IPS DF 19.7 (cell line): ENCODE results near the gene POLD2.

Source experiments
- DNase-seq: peaks from one replicate; pipeline ENCODE4 v3.0.0-alpha.2; 2013; ENCODE audit warnings: low read depth, low spot score

The POLD2 gene

GRCh38 chr7:44102846-44103565, 20.3 kb downstream of the POLD2 start:
- no peak for DNase-seq

- no peak for DNase-seq
Observed at GRCh38 chr7:44101966-44102845, 21.1 kb downstream of the POLD2 start.

- no peak for DNase-seq
Observed at GRCh38 chr7:44101303-44101965, 21.9 kb downstream of the POLD2 start.

DNA sequence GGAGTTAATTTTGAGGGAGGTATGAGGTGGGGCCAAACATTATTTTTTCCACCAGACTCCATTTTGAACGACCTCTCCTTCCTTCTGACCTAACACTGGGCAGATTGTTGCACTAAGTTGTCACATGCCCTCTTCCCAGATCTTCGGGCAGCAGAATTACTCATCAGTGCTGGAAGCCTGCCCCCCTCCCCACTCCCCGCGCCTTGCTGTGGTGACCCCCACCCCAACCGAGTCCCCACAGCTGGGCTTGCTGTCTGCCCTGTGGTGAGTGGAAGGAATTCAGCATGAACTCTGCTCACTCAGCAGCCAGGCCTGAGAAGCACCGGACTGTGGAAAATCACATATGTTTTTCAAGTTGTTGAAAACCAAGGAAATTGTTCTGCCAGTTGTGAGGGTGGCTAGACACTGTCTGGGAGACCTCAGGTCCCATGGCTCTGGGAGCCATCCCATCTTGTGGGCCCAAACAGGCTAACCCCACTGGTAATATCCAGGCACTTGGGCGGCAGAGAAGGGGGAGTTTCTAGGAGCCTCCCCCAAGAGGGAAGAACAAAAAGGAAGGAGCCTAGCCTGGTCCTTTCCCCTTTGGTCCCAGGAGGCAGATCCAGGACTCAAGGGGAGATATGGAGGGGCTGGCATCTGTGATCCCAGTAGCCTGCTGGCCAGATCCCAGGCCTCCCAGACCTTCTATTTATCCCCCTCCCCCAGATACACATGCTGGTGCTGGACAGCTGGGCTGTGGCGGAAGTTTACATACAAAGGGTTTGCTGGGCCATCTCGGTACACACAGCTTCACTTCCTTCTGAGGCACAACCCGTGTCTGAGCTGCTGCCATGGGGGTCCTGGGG, 22.7 kb downstream of the POLD2 start:
- DNase-seq = no peak

GRCh38 chr7:44099669-44100068, 23.7 kb downstream of the POLD2 start:
- no peak for DNase-seq

DNA sequence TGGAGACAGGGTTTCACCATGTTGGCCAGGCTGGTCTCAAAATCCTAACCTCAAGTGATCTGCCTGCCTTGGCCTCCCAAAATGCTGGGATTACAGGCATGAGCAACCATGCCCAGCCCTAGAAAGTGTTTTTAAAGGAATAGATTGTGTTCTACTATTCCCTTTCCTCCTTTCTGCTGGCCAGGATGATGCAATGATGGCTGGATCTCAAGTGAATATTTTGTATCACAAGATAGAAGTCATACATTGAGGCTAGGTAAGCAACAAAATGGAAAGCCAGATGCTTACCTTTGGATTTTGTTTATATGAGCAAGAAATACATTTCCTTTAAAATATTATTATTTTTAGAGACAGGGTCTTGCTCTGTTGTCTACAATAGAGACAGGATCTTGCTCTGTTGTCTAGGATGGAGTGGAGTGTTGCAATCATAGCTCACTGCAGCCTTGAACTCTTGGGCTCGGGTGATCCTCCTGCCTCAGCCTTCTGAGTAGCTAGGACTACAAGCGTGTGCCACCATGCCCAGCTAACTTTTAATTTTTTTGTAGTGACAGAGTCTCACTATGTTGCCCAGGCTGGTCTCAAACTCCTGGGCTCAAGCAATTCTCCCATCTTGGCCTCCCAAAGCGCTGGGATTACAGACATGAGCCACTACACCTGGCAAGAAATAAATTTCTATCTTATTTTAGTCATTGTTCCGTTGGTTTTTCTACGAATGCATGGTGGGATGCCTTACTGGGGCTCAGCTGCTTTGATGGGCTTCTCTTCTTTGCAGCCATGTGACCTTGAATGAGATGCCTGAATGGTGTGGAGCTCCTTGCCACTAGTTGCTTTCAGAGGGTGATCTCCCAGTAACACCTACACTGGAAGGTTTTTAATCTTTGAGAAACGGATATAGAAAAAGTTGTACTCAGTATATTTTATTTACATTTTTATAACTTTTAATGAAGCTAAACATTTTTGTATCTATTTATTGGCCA, 25.0 kb downstream of the POLD2 start:
- no peak for DNase-seq

GRCh38 chr7:44097064-44097932, 26.1 kb downstream of the POLD2 start:
- DNase-seq = no peak

GRCh38 chr7:44096326-44096881, 26.9 kb downstream of the POLD2 start:
- no peak for DNase-seq

GRCh38 chr7:44095781-44096180, 27.6 kb downstream of the POLD2 start:
- no peak for DNase-seq

- no peak for DNase-seq
Observed at GRCh38 chr7:44094883-44095592, 28.3 kb downstream of the POLD2 start.

DNA sequence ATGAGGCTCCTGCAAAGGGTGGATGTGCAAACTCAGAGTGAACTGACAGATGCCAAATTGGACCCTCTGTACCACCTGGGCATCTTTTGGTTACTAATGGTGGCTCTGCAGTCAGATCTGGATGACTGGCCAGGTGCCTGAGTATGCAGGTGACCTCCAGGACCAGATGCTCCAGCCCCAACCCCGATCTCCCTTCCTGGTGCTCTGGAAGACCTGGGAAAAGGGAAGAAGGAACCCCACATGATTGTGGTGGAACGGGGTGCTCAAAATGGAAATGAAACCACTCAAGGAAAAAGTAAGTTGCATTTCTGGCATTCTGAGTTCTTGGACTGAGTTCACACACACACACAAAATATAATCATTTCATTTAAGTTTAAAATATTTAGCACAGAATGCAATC, 29.0 kb downstream of the POLD2 start:
- DNase-seq = no peak

DNA sequence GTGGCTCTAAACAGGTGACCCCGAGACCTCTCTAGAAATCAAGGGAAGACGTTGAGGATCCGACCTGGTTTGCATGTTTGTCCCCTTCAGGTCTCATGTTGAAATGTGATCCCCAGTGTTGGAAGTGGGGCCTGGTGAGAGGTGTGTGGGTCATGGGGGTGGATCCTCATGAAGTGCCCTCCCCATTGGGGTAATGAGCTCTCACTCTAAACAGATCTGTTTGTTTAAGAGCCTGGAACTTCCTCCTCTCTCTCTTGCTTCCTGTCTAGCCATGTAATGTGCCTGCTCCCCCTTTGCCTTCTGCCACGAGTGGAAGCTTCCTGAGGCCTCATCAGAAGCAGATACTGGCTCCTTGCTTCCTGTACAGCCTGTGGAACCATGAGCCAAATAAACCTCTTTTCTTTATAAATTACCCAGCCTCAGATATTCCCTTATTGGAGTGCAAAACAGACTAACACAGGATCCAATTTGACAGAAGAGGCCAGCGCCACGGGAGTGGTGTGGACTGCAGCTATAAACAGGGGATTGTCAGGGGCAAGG, 30.2 kb downstream of the POLD2 start:
- DNase-seq = no peak

DNA sequence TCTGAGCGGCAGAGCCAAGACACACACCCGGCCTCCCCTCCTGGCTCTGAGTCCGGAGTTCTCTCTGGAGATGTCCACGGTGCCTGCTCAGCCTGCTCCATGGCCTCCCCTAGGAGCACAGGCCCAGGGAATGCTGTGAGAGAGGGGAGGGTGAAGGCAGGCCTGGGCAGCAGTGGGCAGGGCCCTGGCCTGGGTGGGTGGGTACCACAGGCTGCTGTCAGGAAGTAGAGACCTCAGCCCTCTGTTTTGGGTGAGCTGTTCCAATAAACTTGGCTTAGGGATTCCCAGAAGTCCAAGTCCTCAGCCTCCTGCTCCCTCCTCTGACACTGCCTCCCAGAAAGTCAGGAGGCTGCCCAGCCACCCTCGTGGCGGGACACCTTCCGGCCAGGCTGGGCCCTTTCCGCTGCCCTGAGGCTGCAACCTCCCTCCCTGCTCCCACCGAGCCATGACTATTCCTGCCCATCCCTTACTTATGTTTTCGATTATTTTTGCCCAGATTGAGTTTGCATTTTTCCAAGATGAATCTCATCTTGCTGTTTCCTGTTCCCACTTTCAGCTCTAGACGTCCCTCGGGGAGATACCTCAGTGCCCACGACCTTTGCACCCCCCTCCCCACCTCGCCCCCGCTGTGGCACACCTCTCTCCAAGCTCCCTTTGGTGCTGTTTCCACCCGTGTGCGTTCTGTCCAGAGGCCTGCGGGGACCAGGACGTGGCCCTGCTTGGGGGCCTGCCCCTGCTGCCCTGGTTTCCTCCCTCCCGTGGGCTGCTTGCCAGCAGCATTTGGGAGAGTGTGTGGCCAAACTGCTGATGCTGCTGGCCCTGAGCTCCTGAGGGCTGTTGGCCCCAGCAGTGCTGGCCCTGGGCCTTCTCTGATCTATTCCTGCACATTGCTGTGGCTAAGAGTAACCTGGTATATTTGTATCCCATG, 35.2 kb downstream of the POLD2 start:
- DNase-seq = no peak

- DNase-seq = no peak
Observed at GRCh38 chr7:44086627-44087026, 36.7 kb downstream of the POLD2 start.

- no peak for DNase-seq
Observed at GRCh38 chr7:44085546-44085945, 37.8 kb downstream of the POLD2 start.

GRCh38 chr7:44084701-44085100, 38.6 kb downstream of the POLD2 start:
- DNase-seq = no peak

DNA sequence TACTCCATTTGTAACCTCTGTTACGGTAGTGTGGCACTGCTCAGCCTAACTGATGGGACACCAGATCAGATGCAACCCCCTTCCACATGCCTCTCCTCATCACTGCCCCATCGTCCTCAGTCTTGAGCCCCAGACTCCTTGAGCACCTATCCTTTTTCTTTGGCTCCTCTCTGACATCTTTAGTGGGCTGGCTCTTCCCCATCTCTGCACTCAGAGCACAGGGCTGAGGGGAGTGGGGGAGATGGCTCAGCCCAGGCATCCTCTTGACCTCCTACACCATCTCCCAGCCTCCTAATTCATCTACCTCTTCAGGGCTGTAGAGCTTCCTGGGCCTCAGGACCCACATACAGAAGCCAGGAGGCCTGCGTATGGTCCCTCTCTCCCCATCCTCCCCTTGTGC, 39.6 kb downstream of the POLD2 start:
- DNase-seq = no peak
